22Rv1 (cell line): ENCODE data around the gene NBEAL2.
A peak's percentile ranks its signal among the peaks of the same experiment; 100 is the strongest.

Experiments used
- H3K27ac ChIP-seq: fragments of 450-650 bp; 2 replicates; pipeline ENCODE4 v1.5.1; 2017
- ZFX ChIP-seq: fragments of 450-650 bp; IDR thresholded peaks from 2 replicates; pipeline ENCODE4 v1.6.1; 2017; ENCODE audit warnings: antibody characterized with exemption, borderline replicate concordance
- TF ChIP-seq, protein P1 (sequence below): fragments of 450-650 bp; IDR thresholded peaks from 2 replicates; pipeline ENCODE4 v1.5.1; 2017; ENCODE audit warnings: mild to moderate bottlenecking

Gene NBEAL2

GRCh38 chr3:46976326-46977190, 2.9 kb upstream of the NBEAL2 start, which contains the start of gene CCDC12:
TSS of gene CCDC12 (minus strand) at chr3:46976745. CDS start at chr3:46976732, 13 bp downstream.
- TF ChIP-seq, protein P1, sequence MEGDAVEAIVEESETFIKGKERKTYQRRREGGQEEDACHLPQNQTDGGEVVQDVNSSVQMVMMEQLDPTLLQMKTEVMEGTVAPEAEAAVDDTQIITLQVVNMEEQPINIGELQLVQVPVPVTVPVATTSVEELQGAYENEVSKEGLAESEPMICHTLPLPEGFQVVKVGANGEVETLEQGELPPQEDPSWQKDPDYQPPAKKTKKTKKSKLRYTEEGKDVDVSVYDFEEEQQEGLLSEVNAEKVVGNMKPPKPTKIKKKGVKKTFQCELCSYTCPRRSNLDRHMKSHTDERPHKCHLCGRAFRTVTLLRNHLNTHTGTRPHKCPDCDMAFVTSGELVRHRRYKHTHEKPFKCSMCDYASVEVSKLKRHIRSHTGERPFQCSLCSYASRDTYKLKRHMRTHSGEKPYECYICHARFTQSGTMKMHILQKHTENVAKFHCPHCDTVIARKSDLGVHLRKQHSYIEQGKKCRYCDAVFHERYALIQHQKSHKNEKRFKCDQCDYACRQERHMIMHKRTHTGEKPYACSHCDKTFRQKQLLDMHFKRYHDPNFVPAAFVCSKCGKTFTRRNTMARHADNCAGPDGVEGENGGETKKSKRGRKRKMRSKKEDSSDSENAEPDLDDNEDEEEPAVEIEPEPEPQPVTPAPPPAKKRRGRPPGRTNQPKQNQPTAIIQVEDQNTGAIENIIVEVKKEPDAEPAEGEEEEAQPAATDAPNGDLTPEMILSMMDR, result no peak
- no peak for TF ChIP-seq ZFX
- peak within 1 kb of the TSS; percentile 75 for H3K27ac ChIP-seq

DNA sequence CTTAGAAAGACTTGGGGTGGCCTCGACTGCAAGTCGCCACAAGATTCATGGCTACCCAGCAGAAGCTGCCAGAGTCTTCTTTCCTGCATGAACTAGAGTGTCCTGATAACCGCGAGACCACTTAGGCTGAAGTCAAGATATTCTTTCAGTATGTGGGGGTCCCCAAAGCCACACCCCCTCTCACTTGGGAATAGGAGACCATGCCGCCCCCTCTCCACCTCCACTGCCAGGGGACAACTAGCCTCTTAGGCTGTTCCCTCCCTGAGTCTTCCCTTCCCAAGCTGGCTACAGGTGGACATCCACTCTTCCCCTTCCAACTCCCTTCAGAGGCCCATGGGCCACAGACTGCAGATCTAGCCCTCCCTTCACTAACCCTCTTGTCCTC, 1.7 kb upstream of the NBEAL2 start:
- TF ChIP-seq, protein P1, result no peak
- H3K27ac ChIP-seq, result peak overlapping the region; percentile 75; the same call in 1 of the 2 replicates

DNA sequence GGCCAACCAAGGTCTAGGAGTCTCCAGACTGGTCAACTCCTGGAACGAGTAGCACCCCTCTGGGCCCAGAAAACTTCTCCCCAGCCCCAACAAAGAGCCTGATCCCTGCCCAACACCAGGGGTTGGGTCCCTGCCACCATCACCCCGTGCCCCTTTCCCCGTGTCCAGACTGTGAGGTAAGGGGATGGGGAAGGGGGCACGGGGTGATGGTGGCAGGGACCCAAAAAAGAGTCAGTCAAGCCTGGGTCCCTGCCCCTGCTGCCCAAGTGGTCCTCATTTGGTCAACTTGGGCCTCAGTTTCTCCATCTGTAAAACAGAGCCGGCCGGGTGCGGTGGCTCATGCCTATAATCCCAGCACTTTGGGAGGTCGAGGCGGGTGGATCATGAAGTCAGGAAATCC, 1.1 kb upstream of the NBEAL2 start:
- H3K27ac ChIP-seq, result peak overlapping the region; percentile 59; the same call in 1 of the 2 replicates

GRCh38 chr3:46979958-46980497, 562 bp downstream of the NBEAL2 start:
- no peak for TF ChIP-seq ZFX
- TF ChIP-seq, protein P1, result 0 out of 2 replicates have a peak, but pooled peaks have one; percentile 4
- H3K27ac ChIP-seq, result peak overlapping the region; percentile 59

More for the DNA sequence above, 1.1 kb upstream of the NBEAL2 start:
- TF ChIP-seq ZFX, result no peak
- TF ChIP-seq, protein P1, result no peak

DNA sequence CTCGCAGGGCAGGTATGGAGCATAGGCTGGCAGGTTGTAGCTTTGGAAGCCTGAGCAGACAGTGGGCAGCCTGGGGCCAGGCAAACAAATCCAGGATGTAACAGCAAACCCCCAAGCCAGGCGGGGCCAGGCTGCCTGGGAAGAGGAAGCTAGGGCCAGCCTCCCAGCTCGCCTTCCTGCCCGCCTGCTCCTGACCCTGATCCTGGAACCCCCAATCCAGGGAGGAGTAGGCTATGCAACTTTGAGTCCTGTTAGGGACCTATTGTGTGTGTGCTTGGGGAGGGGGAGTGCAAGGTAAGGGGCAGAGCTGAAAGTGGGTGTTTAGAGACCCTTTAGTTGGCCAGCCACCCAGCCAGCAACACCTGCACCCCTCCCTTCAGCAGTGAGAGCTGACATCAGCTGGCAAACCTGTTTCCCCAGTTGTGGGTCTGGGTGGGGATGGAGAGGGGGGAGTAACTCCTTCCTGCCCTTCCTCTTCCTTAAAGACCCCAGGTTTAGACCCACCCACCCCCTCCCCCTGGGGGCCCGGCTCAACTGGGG, 2.5 kb downstream of the NBEAL2 start:
- H3K27ac ChIP-seq, result no peak overlapping the region
- TF ChIP-seq, protein P1, result no peak
- no peak for TF ChIP-seq ZFX

GRCh38 chr3:46982546-46982945, 3.1 kb downstream of the NBEAL2 start:
- no peak overlapping the region for H3K27ac ChIP-seq
- no peak for TF ChIP-seq ZFX

DNA sequence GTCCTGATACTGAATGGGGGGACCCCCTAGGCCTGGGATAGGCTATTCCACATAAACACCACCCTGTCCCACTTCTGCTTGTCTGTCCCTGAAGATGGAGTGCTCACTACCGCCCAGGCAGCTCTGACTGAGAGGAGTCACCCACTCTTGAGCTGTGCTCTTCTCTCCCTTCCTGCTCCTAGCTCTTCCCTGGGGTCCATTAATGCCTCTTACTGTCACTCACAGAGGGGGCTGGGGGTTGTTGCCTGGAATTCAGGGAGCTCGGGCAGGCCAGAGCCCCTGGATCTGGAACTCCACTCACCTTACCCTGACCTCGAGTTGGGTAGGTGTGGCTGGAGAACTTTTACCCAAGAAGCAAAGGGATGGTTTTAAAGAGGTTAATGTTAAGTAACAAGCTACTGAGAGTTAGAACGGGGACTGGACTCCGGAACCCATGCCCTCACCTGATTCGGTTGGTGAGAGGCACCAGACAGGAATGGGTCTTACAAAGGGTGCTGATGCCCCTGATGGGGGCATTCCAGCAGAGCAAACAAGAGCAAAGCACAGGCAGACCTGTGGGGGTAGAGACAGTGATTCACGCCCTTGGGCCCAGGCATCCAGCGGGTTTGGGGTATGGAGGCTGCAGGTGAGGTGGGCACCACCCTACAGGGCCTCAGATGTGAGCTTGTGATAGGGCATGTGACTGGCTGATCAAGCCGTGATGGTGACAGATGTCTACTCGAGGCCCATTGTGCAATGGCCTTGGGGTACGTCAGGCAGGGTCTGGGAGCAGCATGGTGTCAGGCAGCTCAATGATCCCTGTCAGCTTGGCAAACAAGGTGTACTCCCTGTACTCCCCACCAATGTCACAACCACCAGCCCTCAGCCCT, 5.4 kb downstream of the NBEAL2 start:
- no peak for TF ChIP-seq ZFX
- TF ChIP-seq, protein P1, result no peak

More for the DNA sequence above, 5.4 kb downstream of the NBEAL2 start:
- no peak overlapping the region for H3K27ac ChIP-seq
